Ectodermal cell (in vitro differentiated cells): ENCODE results near the gene DHRS11.

Source experiments
- H3K27ac ChIP-seq: 2 replicates; pipeline ENCODE4 v1.7.0; 2013; ENCODE audit warnings: mild to moderate bottlenecking, low read depth, low read length; ENCODE audit not compliant: insufficient read depth, poor library complexity, severe bottlenecking
- H3K27me3 ChIP-seq: 2 replicates; pipeline ENCODE4 v1.7.0; 2013; ENCODE audit warnings: mild to moderate bottlenecking, low read length; ENCODE audit not compliant: insufficient read depth, control insufficient read depth, poor library complexity, severe bottlenecking
- H3K36me3 ChIP-seq: one replicate; pipeline ENCODE4 v1.7.0; 2013; ENCODE audit warnings: low read length; ENCODE audit not compliant: control insufficient read depth, insufficient read depth
- H3K4me1 ChIP-seq: one replicate; pipeline ENCODE4 v1.7.0; 2013; ENCODE audit warnings: low read length; ENCODE audit not compliant: control insufficient read depth, insufficient read depth
- H3K4me3 ChIP-seq: 2 replicates; pipeline ENCODE4 v1.7.0; 2013; ENCODE audit warnings: low read depth, low read length, control low read depth; ENCODE audit not compliant: insufficient read depth
- H3K9me3 ChIP-seq: 2 replicates; pipeline ENCODE4 v1.7.0; 2013; ENCODE audit warnings: mild to moderate bottlenecking, low read length, moderate library complexity; ENCODE audit not compliant: control insufficient read depth
- WGBS, 2 experiments: methylation state at CpG; one replicate each; pipeline ENCODE4 v1.1.7; 2013; ENCODE audit warnings: missing lambda C conversion rate in 2 of 2; 5-methylcytosine and 5-hydroxymethylcytosine counted together

The DHRS11 gene

GRCh38 chr17:36612323-36612722, 20.6 kb downstream of the DHRS11 start:
- 93 to 94% methylated on average over 3 of the region's 3 CpGs for WGBS, 2 experiments
- no peaks in the 10 kb centered on the region for H3K36me3 ChIP-seq

GRCh38 chr17:36613155-36613554, 21.5 kb downstream of the DHRS11 start:
- Histone ChIP-seq H3K27me3 (no peaks in the 10 kb centered on the region), H3K27ac (no peak overlapping the region), H3K36me3 (no peaks in the 10 kb centered on the region), H3K4me1 (peaks cover 14% of the 10 kb centered on the region), H3K4me3 (no peak overlapping the region), H3K9me3 (no peaks in the 10 kb centered on the region)
- WGBS, 2 experiments = 70% methylated on average over 4 of the region's 4 CpGs

More at GRCh38 chr17:36612323-36612722, 20.6 kb downstream of the DHRS11 start:
- Histone ChIP-seq H3K27ac (no peak overlapping the region), H3K4me1 (peaks cover 14% of the 10 kb centered on the region), H3K9me3 (no peaks in the 10 kb centered on the region), H3K4me3 (no peak overlapping the region), H3K27me3 (no peaks in the 10 kb centered on the region)

GRCh38 chr17:36614081-36614480, 22.4 kb downstream of the DHRS11 start:
- Histone ChIP-seq H3K36me3 (no peaks in the 10 kb centered on the region), H3K27ac (no peak overlapping the region), H3K27me3 (no peaks in the 10 kb centered on the region), H3K4me3 (no peak overlapping the region), H3K4me1 (peaks cover 14% of the 10 kb centered on the region), H3K9me3 (no peaks in the 10 kb centered on the region)
- 83 to 86% methylated on average over 6 to 7 of the region's 7 CpGs for WGBS, 2 experiments

GRCh38 chr17:36614933-36615332, 23.3 kb downstream of the DHRS11 start:
- no peaks in the 10 kb centered on the region for H3K9me3 ChIP-seq
- no peaks in the 10 kb centered on the region for H3K36me3 ChIP-seq
- WGBS, 2 experiments = 31 to 38% methylated on average over 5 of the region's 5 CpGs
- H3K27ac ChIP-seq = no peak overlapping the region
- no peak overlapping the region for H3K4me3 ChIP-seq
- H3K27me3 ChIP-seq = no peaks in the 10 kb centered on the region
- peaks cover 14% of the 10 kb centered on the region for H3K4me1 ChIP-seq

- H3K27ac ChIP-seq = no peak overlapping the region
These were observed 24.7 kb downstream of the DHRS11 start for GRCh38 chr17:36616061-36617029.

GRCh38 chr17:36617773-36618172, 26.1 kb downstream of the DHRS11 start:
- Histone ChIP-seq H3K27ac (no peak overlapping the region), H3K9me3 (no peaks in the 10 kb centered on the region), H3K4me3 (no peak overlapping the region), H3K27me3 (no peaks in the 10 kb centered on the region), H3K36me3 (no peaks in the 10 kb centered on the region), H3K4me1 (peaks cover 14% of the 10 kb centered on the region)
- 94 to 96% methylated on average over 7 of the region's 7 CpGs for WGBS, 2 experiments

More at GRCh38 chr17:36616061-36617029, 24.7 kb downstream of the DHRS11 start:
- peaks cover 14% of the 10 kb centered on the region for H3K4me1 ChIP-seq
- H3K4me3 ChIP-seq = no peak overlapping the region
- WGBS, 2 experiments = 90 to 92% methylated on average over 16 of the region's 16 CpGs
- no peaks in the 10 kb centered on the region for H3K36me3 ChIP-seq
- H3K27me3 ChIP-seq = no peaks in the 10 kb centered on the region
- H3K9me3 ChIP-seq = no peaks in the 10 kb centered on the region

GRCh38 chr17:36623281-36623680, 31.6 kb downstream of the DHRS11 start:
- Histone ChIP-seq H3K9me3 (no peaks in the 10 kb centered on the region), H3K27ac (no peak overlapping the region), H3K4me1 (peaks cover 4% of the 10 kb centered on the region), H3K36me3 (no peaks in the 10 kb centered on the region), H3K27me3 (no peaks in the 10 kb centered on the region), H3K4me3 (no peak overlapping the region)
- WGBS, 2 experiments = 84 to 89% methylated on average over 3 of the region's 3 CpGs

- WGBS, 2 experiments = 88 to 92% methylated on average over 7 of the region's 7 CpGs
- H3K27me3 ChIP-seq = no peaks in the 10 kb centered on the region
- no peak overlapping the region for H3K27ac ChIP-seq
- no peak overlapping the region for H3K4me3 ChIP-seq
- no peaks in the 10 kb centered on the region for H3K36me3 ChIP-seq
- H3K9me3 ChIP-seq = no peaks in the 10 kb centered on the region
- H3K4me1 ChIP-seq = peaks cover 4% of the 10 kb centered on the region
These were observed 33.5 kb downstream of the DHRS11 start for GRCh38 chr17:36625188-36625587.

- H3K4me3 ChIP-seq = no peak overlapping the region
- H3K36me3 ChIP-seq = no peaks in the 10 kb centered on the region
- H3K4me1 ChIP-seq = peaks cover 8% of the 10 kb centered on the region
- H3K9me3 ChIP-seq = no peaks in the 10 kb centered on the region
- peaks cover 4% of the 10 kb centered on the region for H3K27me3 ChIP-seq
- WGBS, 2 experiments = 55 to 58% methylated on average over 12 of the region's 12 CpGs
- no peak overlapping the region for H3K27ac ChIP-seq
These were observed 35.4 kb downstream of the DHRS11 start for GRCh38 chr17:36627101-36627500.

- Histone ChIP-seq H3K36me3 (no peaks in the 10 kb centered on the region), H3K9me3 (no peaks in the 10 kb centered on the region), H3K4me3 (no peak overlapping the region), H3K27me3 (peaks cover 14% of the 10 kb centered on the region), H3K4me1 (peaks cover 20% of the 10 kb centered on the region), H3K27ac (no peak overlapping the region)
- 94 to 96% methylated on average over 2 of the region's 2 CpGs for WGBS, 2 experiments
These were observed 36.9 kb downstream of the DHRS11 start for GRCh38 chr17:36628576-36628975.
